HEK293T (cell line): ENCODE measurements around the gene GYS1.

Experiments used
- ARNT ChIP-seq: fragments of 450-650 bp; IDR thresholded peaks from 2 replicates; pipeline ENCODE4 v1.6.1; 2017; ENCODE audit warnings: mild to moderate bottlenecking
- BHLHE40 ChIP-seq: fragments of 450-650 bp; IDR thresholded peaks from 2 replicates; pipeline ENCODE4 v1.6.1; 2016; ENCODE audit warnings: mild to moderate bottlenecking, moderate library complexity, borderline replicate concordance
- CTBP1 ChIP-seq: fragments of 450-650 bp; IDR thresholded peaks from 2 replicates; pipeline ENCODE4 v1.6.1; 2016; ENCODE audit warnings: borderline replicate concordance
- ELF4 ChIP-seq: fragments of 450-650 bp; IDR thresholded peaks from 2 replicates; pipeline ENCODE4 v1.6.1; 2017; ENCODE audit warnings: antibody characterized with exemption
- FOXK2 ChIP-seq: fragments of 450-650 bp; IDR thresholded peaks from 2 replicates; pipeline ENCODE4 v1.6.1; 2016; ENCODE audit warnings: mild to moderate bottlenecking
- FOXM1 ChIP-seq: fragments of 450-650 bp; IDR thresholded peaks from 2 replicates; pipeline ENCODE4 v1.6.1; 2017; ENCODE audit warnings: mild to moderate bottlenecking, borderline replicate concordance
- NFRKB ChIP-seq: fragments of 450-650 bp; IDR thresholded peaks from 2 replicates; pipeline ENCODE4 v1.6.1; 2016; ENCODE audit warnings: mild to moderate bottlenecking, moderate library complexity
- SP1 ChIP-seq: fragments of 450-650 bp; IDR thresholded peaks from 2 replicates; pipeline ENCODE4 v1.6.1; 2017
- SUZ12 ChIP-seq: fragments of 450-650 bp; IDR thresholded peaks from 2 replicates; pipeline ENCODE4 v1.6.1; 2016; ENCODE audit warnings: mild to moderate bottlenecking
- ZNF384 ChIP-seq: fragments of 450-650 bp; IDR thresholded peaks from 2 replicates; pipeline ENCODE4 v1.6.1; 2016

DNA sequence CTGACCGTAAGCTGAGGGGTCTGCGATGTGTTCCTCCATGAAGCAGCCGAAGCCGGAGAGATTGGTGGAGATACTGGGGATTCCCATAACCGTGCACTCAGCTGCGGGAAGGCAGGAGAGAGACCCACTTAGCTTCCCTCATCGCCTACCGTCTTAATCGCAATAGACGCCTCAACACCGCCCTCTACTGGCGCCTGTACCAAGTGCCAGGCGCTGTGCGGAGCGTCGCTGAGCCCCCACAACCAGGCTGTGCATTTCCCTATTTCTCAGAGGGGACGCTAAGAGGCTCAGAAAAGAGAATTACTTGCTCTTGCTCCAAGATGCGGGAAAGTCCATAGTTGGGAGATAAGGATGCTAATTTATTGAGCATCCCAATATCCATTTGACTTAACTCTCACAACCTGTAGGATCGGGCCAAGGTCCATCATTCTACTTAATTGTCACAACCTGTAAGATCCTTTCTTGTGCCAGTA is 22.1 kb downstream of the GYS1 start:
- TF ChIP-seq SP1 (no peak), ELF4 (no peak), NFRKB (no peak), SUZ12 (no peak), ZNF384 (no peak), ARNT (no peak), BHLHE40 (no peak), FOXM1 (no peak), CTBP1 (no peak), FOXK2 (no peak)
